PC-9 (cell line): ENCODE results near the gene SEMA5A.

Experiments
- CTCF ChIP-seq: fragments of 200-600 bp; sonication (generic); conservative IDR thresholded peaks from 2 replicates; pipeline ENCODE4 v1.6.1; 2017; ENCODE audit warnings: mixed run types, antibody characterized with exemption, mild to moderate bottlenecking, moderate library complexity
- EZH2 ChIP-seq: fragments of 200-600 bp; sonication (generic); IDR thresholded peaks from 2 replicates; pipeline ENCODE4 v1.8.0; 2017; ENCODE audit warnings: antibody characterized with exemption, low read depth

- TF ChIP-seq CTCF (peak; percentile 58), EZH2 (no peak)
These were observed 47.1 kb downstream of the SEMA5A start for GRCh38 chr5:9498541-9499497.
